HG03432 (cell line): ENCODE measurements around the gene SERPINH1.
"Not testable (repeated sequence)": the region's sequence is repeated elsewhere in the genome, so short reads cannot be mapped to it uniquely, and the experiment has no call there.

Experiments used
- ATAC-seq: cut with Tn5 transposase; IDR thresholded peaks from one replicate; pipeline ENCODE4 v1.9.1; 2021; ENCODE audit warnings: mild to moderate bottlenecking, moderate library complexity; ENCODE audit not compliant: unreplicated experiment

The SERPINH1 gene

DNA sequence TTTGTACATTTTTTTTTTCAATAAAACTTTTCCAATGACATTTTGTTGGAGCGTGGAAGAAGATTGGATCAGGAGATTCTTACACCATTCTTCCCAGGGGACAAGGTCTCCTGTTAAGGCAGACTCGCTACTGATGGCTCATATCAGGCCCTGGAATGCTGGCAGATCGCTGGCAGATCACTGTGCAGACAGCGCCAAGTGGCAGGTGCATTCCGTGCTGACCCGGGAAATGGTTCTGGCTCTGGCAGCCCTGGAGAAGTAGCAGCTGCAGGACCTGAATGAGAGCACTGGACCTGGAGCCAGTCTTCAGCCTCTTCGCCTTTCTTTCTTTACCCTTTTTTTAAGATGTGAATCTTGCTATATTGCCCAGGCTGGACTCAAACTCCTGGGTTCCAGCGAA is 10.7 kb downstream of the SERPINH1 start:
- no peak for ATAC-seq

DNA sequence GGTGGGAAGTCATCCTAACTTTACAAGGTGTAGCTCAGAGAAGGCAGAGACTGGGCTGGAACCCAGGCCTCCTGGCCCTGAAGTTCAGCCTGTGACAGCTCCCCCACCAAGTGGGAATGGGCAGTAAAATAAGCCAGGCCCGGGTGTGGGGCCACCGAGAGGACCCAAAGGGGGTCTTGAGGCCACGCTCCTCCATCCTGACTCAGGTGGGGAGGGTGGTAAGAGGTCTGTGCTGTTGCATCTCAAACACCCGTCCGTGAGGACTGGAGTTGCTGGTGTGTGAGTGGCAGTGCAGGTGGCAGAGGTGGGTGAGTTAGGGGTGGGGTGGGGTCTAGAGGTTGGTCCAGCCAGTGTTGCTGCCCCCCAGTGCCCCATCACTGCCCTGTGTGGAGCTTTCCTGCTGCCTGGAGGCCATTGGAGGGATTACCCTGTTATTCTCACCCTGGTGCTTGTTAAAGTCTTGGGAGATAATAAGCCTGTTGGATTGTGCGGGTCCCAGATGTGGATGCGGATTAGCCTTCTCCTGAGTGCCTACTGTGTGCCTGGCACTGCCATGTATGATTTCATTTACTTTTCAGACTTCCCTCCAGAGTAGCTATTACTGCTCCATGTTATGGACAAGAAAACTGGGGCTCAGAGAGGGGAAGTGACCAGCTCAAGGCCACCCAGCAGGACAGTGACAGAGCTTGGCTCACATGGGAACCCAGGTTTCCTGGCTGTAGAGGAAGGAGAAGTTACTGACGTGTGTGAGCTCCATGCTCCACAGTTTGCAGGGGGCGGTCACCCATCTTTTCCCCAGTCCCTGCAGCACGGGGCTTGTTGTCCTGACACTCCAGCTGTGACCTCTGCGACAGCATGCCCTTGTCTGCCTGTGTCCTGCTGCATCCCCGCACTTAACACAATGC is 12.9 kb downstream of the SERPINH1 start:
- no peak for ATAC-seq

DNA sequence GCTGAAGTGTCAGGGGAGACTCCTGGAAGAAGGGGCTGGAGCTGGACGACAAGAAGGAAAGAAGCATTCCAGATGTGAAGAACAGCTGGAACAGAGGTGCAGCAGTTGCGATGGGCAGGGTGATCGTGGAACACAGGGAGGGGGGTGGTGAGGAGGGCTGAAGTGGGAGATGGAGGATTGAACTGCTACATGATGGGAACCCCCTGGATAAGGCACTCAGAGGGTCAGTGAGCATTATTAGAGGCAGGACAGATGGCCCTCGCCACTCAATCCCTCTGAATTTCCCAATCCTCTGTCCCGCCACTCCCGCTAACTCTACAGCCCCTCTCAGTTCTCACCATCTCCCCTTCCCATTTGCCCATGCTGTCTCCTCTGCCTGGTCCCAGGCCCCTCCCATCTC is 14.0 kb downstream of the SERPINH1 start:
- ATAC-seq: no peak

DNA sequence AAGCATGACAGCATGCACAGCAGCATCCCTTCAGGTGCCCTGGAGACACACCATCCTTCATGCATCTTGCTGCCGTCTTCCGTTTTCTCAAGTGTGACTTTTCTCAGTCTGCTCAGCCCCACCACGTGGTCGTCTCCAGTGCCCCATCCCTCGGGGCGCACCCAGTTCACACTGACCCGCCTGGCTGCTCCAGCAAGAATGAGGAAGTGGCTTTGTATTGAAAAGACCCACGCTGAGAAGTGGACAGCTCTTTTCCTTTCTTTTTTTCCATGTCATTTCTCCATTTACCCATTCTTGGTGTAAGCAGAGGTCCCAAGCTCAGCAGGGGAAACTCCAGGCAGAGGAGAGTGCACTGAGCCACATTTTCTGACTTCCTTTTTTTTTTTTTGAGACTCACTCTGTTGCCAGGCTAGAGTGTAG is 14.5 kb downstream of the SERPINH1 start:
- peak; percentile 72 for ATAC-seq

DNA sequence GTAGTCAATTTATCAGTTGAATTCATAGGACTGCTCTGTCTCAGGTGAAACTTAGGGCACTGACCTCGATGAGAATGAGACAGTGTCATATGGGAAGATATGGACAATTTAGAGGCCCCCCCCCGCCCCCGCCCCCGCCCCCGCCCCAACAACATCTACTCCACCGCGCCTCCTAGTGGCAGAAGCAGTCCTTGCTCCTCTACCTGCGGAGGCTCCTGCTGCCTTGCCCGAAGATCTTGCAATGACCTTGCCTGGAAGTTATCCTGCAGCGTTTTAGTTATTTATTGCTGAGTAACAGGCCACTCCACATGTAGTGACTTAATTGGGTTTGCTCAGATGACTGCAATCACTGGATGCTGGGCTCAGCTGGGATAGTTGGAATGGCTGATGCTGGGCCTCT is 15.2 kb downstream of the SERPINH1 start:
- ATAC-seq: no peak

DNA sequence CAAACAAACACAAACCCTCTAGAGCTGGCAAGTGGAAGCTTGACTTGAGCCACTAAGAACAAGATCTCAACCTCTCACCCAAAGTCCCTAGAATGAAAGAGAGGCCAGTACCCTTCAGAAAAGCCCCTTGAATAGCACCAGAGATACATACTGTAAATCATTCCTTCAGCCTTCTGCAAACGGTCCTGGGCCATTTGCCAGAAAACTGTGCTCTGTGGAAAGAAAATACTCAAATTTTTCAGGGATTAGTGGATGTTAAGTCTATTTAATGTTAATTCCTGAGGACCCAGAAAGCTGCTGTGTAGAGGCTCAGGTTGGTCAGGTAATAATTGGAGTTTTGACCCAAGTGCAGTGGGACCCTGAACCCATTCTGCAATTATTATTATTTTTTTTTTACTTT is 16.9 kb downstream of the SERPINH1 start:
- no peak for ATAC-seq

DNA sequence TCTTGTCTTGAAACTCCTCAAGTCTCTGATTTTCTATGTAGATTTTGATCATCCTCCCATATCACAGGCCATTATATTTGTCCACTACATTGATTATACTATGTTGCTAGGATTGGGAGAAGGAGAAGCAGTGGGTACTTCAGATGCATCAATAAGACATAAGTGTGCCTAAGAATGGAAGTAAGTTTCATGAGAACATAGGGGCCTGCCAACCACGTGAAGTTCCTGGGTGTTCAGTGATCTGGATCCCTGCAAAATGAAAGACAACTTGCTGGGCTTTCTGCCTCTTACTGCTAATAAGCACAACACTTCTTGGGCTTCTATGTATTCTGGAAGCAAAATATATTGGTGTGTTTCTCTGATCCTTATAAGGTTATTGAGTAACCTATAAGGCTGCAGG is 17.8 kb downstream of the SERPINH1 start:
- no peak for ATAC-seq

DNA sequence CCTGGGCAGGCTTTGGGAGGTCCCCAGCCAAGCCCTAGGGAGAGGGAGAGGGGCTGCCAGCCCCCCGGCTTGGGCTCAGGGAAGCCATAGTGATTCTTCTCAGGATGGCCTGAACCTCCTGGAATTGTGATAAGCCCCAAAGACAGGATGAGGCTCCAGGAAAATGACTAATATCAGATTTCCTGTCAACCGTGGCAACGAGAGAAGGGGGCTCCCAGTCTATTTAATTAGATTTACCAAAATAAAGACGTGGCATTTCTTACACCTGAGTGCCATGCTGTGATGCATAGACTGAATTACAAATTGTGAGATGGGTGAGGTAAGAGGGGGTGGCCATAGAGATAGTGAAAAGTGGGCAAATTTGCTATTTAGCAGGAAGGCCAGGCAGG is 20.4 kb downstream of the SERPINH1 start:
- no peak for ATAC-seq

DNA sequence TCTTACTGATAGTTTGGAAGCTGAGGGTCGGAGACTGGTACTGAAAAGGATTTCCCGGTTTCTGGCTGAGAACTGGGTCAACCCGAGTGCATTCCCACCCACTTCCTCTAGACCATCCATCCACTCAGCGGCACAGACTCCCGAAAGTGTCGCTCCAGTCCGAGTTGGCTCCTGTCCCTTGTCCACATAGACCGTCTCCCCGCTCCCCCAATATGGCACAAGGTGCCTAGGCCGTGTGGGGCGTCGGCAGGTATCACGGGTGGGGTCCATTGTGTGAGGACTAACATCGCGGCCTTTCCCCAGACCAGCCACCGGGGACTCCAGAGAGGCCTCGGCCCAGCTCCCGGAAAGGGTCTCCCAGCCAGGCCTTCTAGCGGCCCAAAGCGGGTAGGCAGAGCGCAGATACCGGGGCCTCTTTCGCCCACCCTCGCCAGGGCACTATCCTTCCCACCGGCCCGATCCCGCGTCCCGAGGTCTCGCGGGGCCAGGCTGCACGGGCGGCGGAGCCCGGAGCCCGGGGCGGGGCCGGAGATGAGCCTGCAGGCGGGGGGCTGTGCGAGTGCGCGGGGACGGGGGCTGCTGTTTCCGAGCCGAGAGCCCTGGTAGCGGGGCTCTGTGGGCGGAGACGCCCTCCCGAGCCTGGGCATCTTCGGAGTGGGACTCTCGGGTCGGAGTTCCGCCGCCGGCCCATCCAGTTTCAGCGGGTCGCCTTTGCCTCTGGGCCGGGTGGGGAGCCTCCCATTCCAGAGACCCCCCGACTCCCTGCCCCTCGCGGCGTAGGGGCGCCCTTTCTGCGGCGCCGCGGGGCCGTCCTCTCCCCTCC is 21.1 kb downstream of the SERPINH1 start:
- peak; percentile 85 for ATAC-seq

DNA sequence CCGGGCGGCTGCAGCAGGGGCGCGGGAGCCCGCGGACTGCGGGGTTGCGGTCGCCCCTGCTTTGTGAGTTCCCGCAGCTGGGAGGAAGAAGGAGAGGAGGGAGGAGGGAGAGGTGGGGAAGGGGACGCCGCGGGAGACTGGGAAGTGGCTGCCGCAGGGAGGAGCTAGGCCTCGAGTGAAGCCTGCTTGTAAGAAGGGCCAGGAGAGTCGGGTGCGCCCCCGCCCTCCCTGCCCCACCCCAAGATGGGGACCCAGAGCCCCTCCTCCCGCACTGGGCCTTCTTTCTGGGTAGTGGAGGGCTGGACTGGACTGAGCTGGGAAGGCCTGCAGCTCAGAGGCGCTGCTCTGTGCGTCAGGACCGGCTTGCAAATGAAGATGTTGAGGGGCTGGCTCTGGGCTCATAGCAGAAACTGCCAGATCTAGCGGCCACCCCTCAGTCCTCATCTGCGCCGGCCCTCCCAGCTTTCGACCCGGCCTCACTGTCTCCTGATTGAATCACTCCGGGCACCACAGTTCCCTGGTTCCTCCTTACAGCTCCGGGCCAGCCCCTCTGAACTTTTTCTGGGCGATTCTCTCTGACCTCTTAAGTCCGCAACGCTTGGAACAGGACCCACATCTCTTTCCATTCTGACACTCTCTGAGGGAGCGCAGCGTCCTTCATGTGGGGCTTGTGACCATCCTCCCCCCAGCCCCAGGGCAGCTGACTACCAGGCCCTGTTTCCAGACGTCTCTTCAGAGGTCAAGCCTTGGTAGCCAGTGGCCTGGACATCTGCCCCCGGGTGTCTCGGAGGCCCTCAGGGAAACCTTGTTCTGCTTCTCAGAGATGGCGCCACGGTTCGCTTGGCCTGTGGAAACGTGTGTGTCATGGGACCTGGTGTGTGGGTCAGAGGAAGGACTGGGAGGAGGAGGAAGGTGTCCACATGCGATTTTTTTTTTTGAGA is 21.9 kb downstream of the SERPINH1 start:
- ATAC-seq: peak; percentile 31

DNA sequence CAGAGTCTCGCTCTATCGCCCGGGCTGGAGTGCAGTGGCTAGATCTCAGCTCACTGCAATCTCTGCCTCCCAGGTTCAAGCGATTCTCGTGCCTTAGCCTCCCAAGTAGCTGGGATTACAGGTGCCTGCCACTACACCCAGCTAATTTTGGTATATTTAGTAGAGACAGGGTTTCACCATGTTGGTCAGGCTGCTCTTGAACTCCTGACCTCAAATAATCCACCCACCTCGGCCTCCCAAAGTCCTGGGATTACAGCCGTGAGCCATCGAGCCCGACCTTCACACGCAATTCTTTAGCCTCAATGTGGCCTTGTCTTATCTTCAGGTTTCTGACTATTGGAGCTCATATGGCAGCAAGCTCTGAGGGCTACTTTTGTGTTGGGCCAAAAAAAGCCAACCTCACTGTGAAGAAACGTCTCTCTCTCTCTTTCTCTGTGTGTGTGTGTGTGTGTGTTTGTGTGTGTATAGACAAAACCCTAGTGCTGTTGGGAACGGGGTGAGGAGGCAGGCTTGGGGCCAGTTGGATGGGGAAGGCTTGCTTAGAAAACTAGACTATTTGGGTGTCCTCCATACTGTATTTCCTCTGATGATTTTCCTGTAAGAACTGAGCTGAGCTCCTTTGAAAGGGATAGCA is 22.7 kb downstream of the SERPINH1 start:
- ATAC-seq: not testable (repeated sequence)

DNA sequence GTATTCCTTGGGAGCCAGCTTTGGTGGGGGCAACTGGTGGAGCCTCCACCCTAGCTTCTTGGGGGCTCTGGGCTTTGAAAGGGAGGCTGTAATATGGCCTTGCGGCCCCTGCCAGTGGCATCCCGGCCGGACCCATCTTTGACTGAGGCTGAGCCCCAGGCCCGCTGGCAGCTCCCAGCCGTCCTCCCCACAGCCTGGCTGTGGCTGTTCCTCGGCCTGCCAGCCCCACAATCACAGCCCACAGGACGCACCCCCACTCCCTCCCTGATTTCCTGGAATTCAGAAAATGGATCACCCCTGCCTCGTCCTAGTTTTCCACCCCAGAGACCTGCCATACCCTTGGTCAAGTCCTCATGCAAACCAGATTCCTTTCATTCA is 23.2 kb downstream of the SERPINH1 start:
- ATAC-seq: no peak

DNA sequence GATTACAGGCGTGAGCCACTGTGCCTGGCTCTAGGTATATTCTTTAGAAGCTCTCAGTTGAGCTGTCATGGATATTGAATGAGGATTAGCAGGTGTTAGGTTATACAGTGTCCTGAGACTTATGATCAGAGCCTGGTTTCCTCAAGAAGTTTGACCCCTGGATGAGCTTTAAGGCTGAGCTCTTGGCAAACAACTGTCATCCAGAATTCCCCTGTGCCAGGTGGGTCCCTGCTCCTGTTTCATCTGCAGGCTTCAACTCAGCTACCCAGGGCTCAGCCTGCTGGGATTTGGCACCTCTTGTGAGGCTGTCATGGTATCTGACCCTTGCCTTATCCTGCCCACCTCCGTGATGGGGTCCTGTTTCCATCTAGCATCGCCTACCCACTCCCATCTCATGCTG is 24.3 kb downstream of the SERPINH1 start:
- no peak for ATAC-seq

DNA sequence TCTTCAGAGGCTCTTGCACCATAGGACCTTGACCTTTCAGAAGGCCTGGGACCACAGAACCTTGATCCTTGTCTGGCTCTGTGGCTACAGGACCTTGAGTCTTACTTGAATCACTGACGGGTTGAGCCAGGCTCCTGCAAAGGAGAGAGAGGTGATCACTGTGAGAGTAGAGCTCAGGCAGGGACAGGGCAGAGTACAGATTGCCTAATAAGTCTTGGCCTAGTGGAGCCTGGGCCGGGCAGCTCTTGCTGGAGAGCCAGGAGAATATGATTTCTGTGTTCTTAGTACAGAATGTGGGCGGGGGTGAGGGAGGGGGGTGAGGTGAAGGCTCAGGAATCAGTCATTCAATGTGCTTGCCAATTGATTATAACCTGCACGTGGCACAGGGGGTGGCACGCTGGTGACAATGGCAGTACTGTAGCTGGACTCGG is 26.0 kb downstream of the SERPINH1 start:
- ATAC-seq: no peak

DNA sequence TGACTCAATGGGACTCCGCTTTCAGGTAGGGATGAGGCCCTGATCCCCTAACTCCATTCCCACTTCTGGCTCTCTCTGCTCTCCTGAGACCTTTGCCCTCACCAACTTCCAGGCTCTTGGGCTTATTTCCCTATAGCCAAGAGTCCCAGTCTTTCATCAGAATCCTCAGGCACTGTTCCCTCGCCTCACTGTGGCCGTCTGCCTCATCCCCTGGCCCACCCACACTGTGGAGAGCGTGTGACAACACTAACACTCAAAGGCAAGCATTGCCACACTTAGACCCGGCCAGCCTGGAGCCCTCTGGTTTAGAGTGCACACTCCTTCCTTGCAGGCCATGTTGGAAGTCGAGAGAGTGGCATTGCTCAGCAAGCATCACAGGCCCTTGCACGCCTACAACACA is 27.0 kb downstream of the SERPINH1 start:
- ATAC-seq: no peak

DNA sequence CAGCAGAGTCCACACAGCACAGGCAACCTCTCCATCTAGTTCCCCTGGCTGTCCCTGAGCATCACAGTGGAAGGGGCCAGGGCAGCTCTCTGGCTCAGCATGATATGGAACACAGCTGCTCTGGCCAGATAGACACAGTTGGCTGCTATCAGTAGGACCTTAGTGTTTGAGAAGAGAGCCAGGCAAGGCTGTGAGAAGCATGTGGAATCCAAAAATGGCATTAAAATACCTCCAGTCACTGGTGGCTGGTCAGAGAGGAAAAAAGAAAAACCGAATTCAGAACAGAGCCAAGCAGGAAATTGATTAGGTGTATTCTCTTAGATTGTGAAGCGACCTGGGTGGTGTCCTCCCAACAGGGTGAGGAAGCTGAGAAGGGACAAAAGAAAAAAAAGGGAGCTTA is 27.9 kb downstream of the SERPINH1 start:
- ATAC-seq: no peak

DNA sequence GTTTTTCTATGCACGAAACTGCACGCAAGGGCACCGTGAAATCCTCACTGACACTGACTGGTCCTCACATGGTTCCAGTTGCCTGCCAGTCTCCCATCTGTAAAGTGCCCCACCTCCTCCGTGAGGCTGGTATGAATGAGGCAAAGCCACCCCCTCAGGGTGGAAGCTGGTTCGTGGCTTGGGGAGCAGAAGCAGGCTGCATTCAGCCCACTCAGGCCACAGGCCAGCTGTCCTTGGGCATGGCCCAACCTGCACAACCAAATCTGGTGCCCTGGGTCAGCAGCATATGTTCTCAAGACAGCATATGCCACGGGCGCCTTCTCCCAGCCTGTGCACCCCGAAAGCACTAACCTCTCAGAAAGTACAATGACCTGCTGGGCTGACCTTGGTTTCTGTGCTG is 29.3 kb downstream of the SERPINH1 start:
- ATAC-seq: no peak

DNA sequence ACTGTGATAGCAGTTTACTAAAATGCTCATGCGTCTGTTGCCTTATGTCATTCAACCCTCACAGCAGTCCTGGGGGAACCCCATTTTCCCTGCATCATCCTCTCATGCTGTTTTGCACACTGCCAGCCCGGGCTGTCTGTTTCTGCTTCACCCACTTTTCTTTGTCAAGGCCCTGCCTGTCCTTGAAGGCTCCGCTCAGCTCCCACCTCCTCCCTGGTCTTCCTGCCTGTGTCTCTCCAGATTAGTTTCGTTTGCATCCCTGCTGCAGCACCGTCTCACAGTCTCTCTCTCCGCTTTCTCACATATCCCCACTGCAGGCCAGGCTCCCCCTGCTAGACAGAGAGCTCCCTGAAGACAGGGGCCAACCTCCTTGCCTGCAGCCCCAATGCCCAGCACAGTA is 29.9 kb downstream of the SERPINH1 start:
- ATAC-seq: no peak

DNA sequence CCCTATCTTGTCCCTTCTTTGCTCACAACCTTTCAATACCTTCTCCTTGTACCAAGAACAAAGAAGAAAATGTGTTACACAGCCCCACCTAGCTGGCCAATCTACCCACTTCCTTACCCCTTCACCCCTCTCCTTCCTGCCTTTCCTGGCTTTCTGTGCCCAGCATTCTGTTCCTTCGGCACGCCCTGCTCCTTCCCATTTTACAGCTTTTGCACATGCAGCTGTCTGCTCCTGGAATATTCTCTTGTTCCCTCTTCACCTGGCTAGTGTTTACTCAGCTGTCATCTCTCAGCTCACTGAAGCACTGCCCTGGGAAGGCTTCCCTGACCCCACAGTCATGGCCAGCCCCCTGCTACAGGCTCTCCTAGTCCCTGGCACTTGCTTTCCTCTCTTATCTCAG is 30.7 kb downstream of the SERPINH1 start:
- no peak for ATAC-seq

DNA sequence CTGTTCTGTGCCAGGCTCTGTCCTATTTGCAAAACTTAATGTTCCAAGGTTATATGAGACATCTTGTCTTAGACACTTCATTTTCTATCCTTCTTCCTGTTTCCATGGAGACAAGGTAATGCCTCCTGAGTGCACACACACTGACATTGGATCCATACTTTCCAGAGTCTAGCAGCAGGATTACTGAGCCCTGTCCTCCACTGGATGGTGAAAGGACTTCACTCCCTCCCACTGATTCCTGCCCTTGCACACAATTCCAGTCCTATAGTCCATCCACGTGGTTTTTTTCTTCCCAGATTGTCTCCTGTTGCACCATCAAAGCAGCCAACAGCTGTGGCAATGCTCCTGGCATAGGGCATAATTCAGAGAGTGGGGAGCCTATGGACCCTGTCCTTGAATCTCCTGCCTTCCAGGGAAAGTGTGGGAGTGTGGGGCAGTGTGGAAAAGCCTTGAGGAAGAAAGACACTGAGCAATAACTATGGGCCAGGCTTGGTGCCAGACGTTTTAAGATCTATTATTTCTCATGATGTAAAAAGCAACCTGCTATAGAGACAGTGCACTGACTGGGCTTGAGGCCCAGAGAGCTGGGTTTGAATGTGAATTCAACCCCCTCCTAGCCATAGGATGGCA is 31.3 kb downstream of the SERPINH1 start:
- no peak for ATAC-seq
